H1 (cell line): ENCODE results near the gene UAP1. TPM values are rescaled to one million over a fixed set of nuclear protein-coding genes. Genes with fewer than 3 reads are reported as not detected.
A peak's percentile ranks its signal among the peaks of the same experiment; 100 is the strongest.

Source experiments
- CTCF ChIA-PET: fragments of 300-600 bp; sonication (Branson Sonifier 250); formaldehyde crosslinking; loops from one replicate; lab custom pipeline; 2021; ENCODE audit not compliant: partially characterized antibody; lab: Charles Lee
- POLR2A ChIA-PET: fragments of 300-600 bp; sonication (Branson Sonifier 250); formaldehyde crosslinking; loops from one replicate; lab custom pipeline; 2021; ENCODE audit warnings: inconsistent platforms; ENCODE audit not compliant: partially characterized antibody; lab: Charles Lee
- DNase-seq, 2 experiments: peaks; one replicate each; pipeline versions ENCODE4 v3.0.0 to v3.0.0-alpha.2; 2010 to 2022; ENCODE audit warnings: low spot score in 2 of 2, low read depth in 1 of 2, mixed read lengths in 1 of 2
- FAIRE-seq: peaks from 2 replicates; lab custom pipeline; 2011; peaks lifted over from hg19 to GRCh38; lab: Jason Lieb, UNC
- H2AFZ ChIP-seq: 2 replicates; pipeline ENCODE4 v1.8.1; 2012; ENCODE audit warnings: low read length, inconsistent platforms
- H2AK5ac ChIP-seq: 2 replicates; pipeline ENCODE4 v1.6.1; 2013; ENCODE audit warnings: low read depth, low read length
- H2BK120ac ChIP-seq: replicated peaks from 2 replicates; pipeline ENCODE3; 2013; ENCODE audit warnings: low read depth, low read length, inconsistent platforms
- H2BK12ac ChIP-seq: 2 replicates; pipeline ENCODE4 v1.6.1; 2013; ENCODE audit warnings: low read depth, low read length
- H2BK15ac ChIP-seq: 2 replicates; pipeline ENCODE4 v1.6.1; 2013; ENCODE audit warnings: low read length
- H2BK20ac ChIP-seq: 2 replicates; pipeline ENCODE4 v1.6.1; 2013; ENCODE audit warnings: low read length
- H2BK5ac ChIP-seq: 2 replicates; pipeline ENCODE4 v1.6.1; 2013; ENCODE audit warnings: low read depth, low read length
- H3K14ac ChIP-seq: 2 replicates; pipeline ENCODE4 v1.6.1; 2013; ENCODE audit warnings: inconsistent platforms; ENCODE audit not compliant: insufficient read length
- H3K18ac ChIP-seq: 2 replicates; pipeline ENCODE4 v1.6.1; 2013; ENCODE audit warnings: low read length; ENCODE audit errors: extremely low read depth
- H3K23ac ChIP-seq: 2 replicates; pipeline ENCODE4 v1.6.1; 2013; ENCODE audit warnings: inconsistent platforms; ENCODE audit not compliant: insufficient read length
- H3K23me2 ChIP-seq: 2 replicates; pipeline ENCODE4 v1.6.1; 2013; ENCODE audit warnings: low read depth, low read length
- H3K27ac ChIP-seq: 2 replicates; pipeline ENCODE4 v1.6.1; 2011; ENCODE audit warnings: low read depth, low read length, inconsistent platforms
- H3K27me3 ChIP-seq, 4 experiments: replicated peaks in 1 of 4; 1 replicate in 1 of 4; 2 replicates in 3 of 4; pipeline versions ENCODE4 v1.6.1 to v1.8.1; 2011 to 2013; ENCODE audit warnings: low read length in 3 of 4, mild to moderate bottlenecking in 3 of 4, inconsistent platforms in 2 of 4, mixed read lengths in 2 of 4, moderate library complexity in 1 of 4; ENCODE audit not compliant: control insufficient read depth in 3 of 4, insufficient read depth in 3 of 4; ENCODE audit errors: extremely low read depth in 1 of 4
- H3K36me3 ChIP-seq, 4 experiments: 2 replicates each; pipeline versions ENCODE4 v1.6.1 to v1.8.1; 2011 to 2013; ENCODE audit warnings: mild to moderate bottlenecking in 4 of 4, low read length in 3 of 4, moderate library complexity in 2 of 4, control low read depth in 1 of 4, inconsistent platforms in 1 of 4; ENCODE audit not compliant: insufficient read depth in 4 of 4, control insufficient read depth in 2 of 4
- H3K4ac ChIP-seq: replicated peaks from 2 replicates; pipeline ENCODE3; 2013; ENCODE audit warnings: low read length, low read depth, mixed read lengths, inconsistent platforms; ENCODE audit not compliant: insufficient read length
- H3K4me1 ChIP-seq, 4 experiments: replicated peaks in 1 of 4; 1 replicate in 1 of 4; 2 replicates in 3 of 4; pipeline versions ENCODE4 v1.6.1 to v1.8.1; 2011 to 2013; ENCODE audit warnings: low read length in 3 of 4, inconsistent platforms in 2 of 4, mixed read lengths in 1 of 4; ENCODE audit not compliant: insufficient read depth in 4 of 4, control insufficient read depth in 3 of 4
- H3K4me2 ChIP-seq, 2 experiments: 2 replicates each; pipeline versions ENCODE4 v1.6.1 to v1.8.1; 2011 to 2013; ENCODE audit warnings: low read depth in 2 of 2, low read length in 2 of 2, control low read depth in 1 of 2, inconsistent platforms in 1 of 2, mild to moderate bottlenecking in 1 of 2; ENCODE audit not compliant: insufficient read depth in 1 of 2
- H3K4me3 ChIP-seq, 4 experiments: fragments of 200-600, 300-600 bp in 1 of 4; sonication (generic), shearing (Covaris generic), sonication (Bioruptor Twin) in 1 of 4; 2 replicates each; pipeline versions ENCODE4 v1.5.1 to v1.8.1; 2011 to 2016; ENCODE audit warnings: low read length in 4 of 4, low read depth in 3 of 4, control low read depth in 2 of 4, inconsistent platforms in 2 of 4, mild to moderate bottlenecking in 2 of 4, mixed read lengths in 1 of 4, moderate library complexity in 1 of 4; ENCODE audit not compliant: insufficient read depth in 2 of 4; ENCODE audit errors: extremely low read depth in 1 of 4
- H3K56ac ChIP-seq: replicated peaks from 2 replicates; pipeline ENCODE3; 2013; ENCODE audit warnings: low read depth, mild to moderate bottlenecking, mixed read lengths, low read length, inconsistent platforms; ENCODE audit not compliant: insufficient read length
- H3K79me1 ChIP-seq: 2 replicates; pipeline ENCODE4 v1.6.1; 2013; ENCODE audit warnings: low read depth, low read length, control low read depth
- H3K79me2 ChIP-seq, 2 experiments: 2 replicates each; pipeline versions ENCODE4 v1.6.1 to v1.8.1; 2012 to 2013; ENCODE audit warnings: low read length in 2 of 2, mild to moderate bottlenecking in 2 of 2, inconsistent platforms in 1 of 2; ENCODE audit not compliant: insufficient read depth in 2 of 2, control insufficient read depth in 1 of 2
- H3K9ac ChIP-seq, 4 experiments: replicated peaks in 1 of 4; 1 replicate in 1 of 4; 2 replicates in 3 of 4; pipeline versions ENCODE4 v1.6.1 to v1.8.1; 2011 to 2013; ENCODE audit warnings: low read depth in 3 of 4, low read length in 3 of 4, control low read depth in 2 of 4, mild to moderate bottlenecking in 2 of 4, moderate library complexity in 2 of 4, inconsistent platforms in 1 of 4; ENCODE audit errors: extremely low read depth in 1 of 4
- H3K9me3 ChIP-seq, 2 experiments: 2 replicates each; pipeline versions ENCODE4 v1.6.1 to v1.8.1; 2012 to 2013; ENCODE audit warnings: mild to moderate bottlenecking in 2 of 2, moderate library complexity in 2 of 2, control low read depth in 1 of 2, inconsistent platforms in 1 of 2, low read depth in 1 of 2, low read length in 1 of 2, mixed read lengths in 1 of 2; ENCODE audit not compliant: insufficient read depth in 2 of 2
- H4K20me1 ChIP-seq, 2 experiments: replicated peaks in 1 of 2; 2 replicates each; pipeline versions ENCODE3 to v1.8.1; 2011 to 2013; ENCODE audit warnings: inconsistent platforms in 2 of 2, low read length in 2 of 2, mild to moderate bottlenecking in 1 of 2; ENCODE audit not compliant: insufficient read depth in 2 of 2, control insufficient read depth in 1 of 2
- H4K5ac ChIP-seq: 2 replicates; pipeline ENCODE4 v1.6.1; 2013; ENCODE audit warnings: low read length, low read depth, mixed read lengths, inconsistent platforms; ENCODE audit not compliant: insufficient read length
- H4K8ac ChIP-seq: 2 replicates; pipeline ENCODE4 v1.8.0; 2013; ENCODE audit warnings: mild to moderate bottlenecking, moderate library complexity, low read length, inconsistent platforms; ENCODE audit not compliant: insufficient read depth; ENCODE audit errors: extremely low read depth
- H4K91ac ChIP-seq: replicated peaks from 2 replicates; pipeline ENCODE3; 2013; ENCODE audit warnings: low read length, mixed read lengths, inconsistent platforms; ENCODE audit not compliant: insufficient read length
- ATF2 ChIP-seq: IDR thresholded peaks from 2 replicates; pipeline ENCODE4 v1.6.1; 2012; ENCODE audit warnings: low read length, inconsistent platforms
- CHD2 ChIP-seq: IDR thresholded peaks from 2 replicates; pipeline ENCODE4 v1.6.1; 2012; ENCODE audit warnings: low read length, improper control_type of control experiment
- CTBP2 ChIP-seq: IDR thresholded peaks from 2 replicates; pipeline ENCODE4 v1.7.0; 2011; ENCODE audit warnings: borderline replicate concordance, mild to moderate bottlenecking, moderate library complexity, mixed read lengths, low read length; ENCODE audit not compliant: insufficient read depth, insufficient read length
- GTF2F1 ChIP-seq: IDR thresholded peaks from 2 replicates; pipeline ENCODE4 v1.6.1; 2012; ENCODE audit warnings: low read depth, low read length, improper control_type of control experiment, borderline replicate concordance
- KDM1A ChIP-seq: fragments of 200-600, 300-600 bp; sonication (generic); IDR thresholded peaks from 2 replicates; pipeline ENCODE4 v1.7.1; 2016; ENCODE audit warnings: mild to moderate bottlenecking, low read length, borderline replicate concordance
- NRF1 ChIP-seq: IDR thresholded peaks from 2 replicates; pipeline ENCODE4 v1.6.1; 2011; ENCODE audit warnings: mild to moderate bottlenecking, low read depth, low read length, improper control_type of control experiment
- RFX5 ChIP-seq: IDR thresholded peaks from 2 replicates; pipeline ENCODE4 v1.6.1; 2011; ENCODE audit warnings: low read depth, low read length, improper control_type of control experiment, borderline replicate concordance
- YY1 ChIP-seq: IDR thresholded peaks from 2 replicates; pipeline ENCODE4 v1.6.1; 2011; ENCODE audit warnings: low read depth, mild to moderate bottlenecking, low read length
- ZNF274 ChIP-seq: IDR thresholded peaks from 2 replicates; pipeline ENCODE4 v1.7.0; 2012; ENCODE audit warnings: low read length, borderline replicate concordance; ENCODE audit errors: extremely low read depth
- whole genome bisulfite sequencing, 2 experiments: shearing (Covaris generic) in 1 of 2; methylation state at CpG; one replicate each; pipeline versions ENCODE4 v1.1.6 to v1.1.7; 2013 to 2015; ENCODE audit warnings: low lambda C conversion rate in 2 of 2, mixed read lengths in 2 of 2, inconsistent platforms in 1 of 2, low coverage in 1 of 2, missing lambda C conversion rate in 1 of 2; ENCODE audit not compliant: insufficient replicate concordance in 2 of 2, insufficient coverage in 1 of 2, insufficient read length in 1 of 2; ENCODE audit errors: extremely low coverage in 1 of 2, missing lambda C conversion rate in 1 of 2; 5-methylcytosine and 5-hydroxymethylcytosine counted together
- polyA plus RNA-seq, 7 experiments: library from polyadenylated mRNA; depleted of rRNA in 3 of 7; stranded (reverse) in 5 of 7; unstranded in 2 of 7; fragments of >200 nt in 5 of 7; fragments of 200-250 nt in 2 of 7; gene quantifications; 1 replicate in 5 of 7; 2 replicates in 1 of 7; 4 replicates in 1 of 7; pipeline versions ENCODE4 v1.2.1 to v1.2.3, GENCODE V29; 2011 to 2013; ENCODE audit warnings: missing spikeins in 2 of 7, mixed read lengths in 2 of 7
- total RNA-seq: library from RNA; stranded (reverse); fragmentation: NEBNext Ultra II Directional; extraction: Animal tissue kit (Norgen Biotek cat#: 25700); gene quantifications from 2 replicates; pipeline ENCODE4 v1.2.1, GENCODE V29; 2021
- TF ChIP-seq, protein P1 (sequence below): IDR thresholded peaks from 2 replicates; pipeline ENCODE4 v1.6.1; 2012; ENCODE audit warnings: inconsistent platforms

UAP1 gene
- total and polyA plus RNA-seq, 2 of the 8 experiments (the other 6 are each of a cell fraction or from before 2014, with no cell fraction given), result 9.4 to 32.9 TPM

DNA sequence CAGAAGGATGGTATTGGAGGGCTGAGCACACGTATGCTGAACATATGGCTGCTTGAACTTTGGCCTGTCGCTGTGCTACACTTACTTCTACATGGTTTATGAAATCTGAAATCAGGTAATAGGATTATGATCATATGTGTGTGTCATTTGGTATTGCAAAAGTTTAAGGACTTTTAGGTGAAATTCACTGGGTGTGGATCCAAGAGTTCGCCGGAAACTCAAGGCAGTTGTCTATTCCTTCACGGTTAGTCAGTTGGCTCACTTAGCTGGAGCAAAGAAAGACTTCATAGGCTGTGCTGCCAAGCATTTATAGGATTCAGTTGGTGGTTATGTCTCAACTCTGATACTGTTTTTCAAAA, 927 bp downstream of the UAP1 start:
- Histone ChIP-seq H3K18ac (no peak overlapping the region), H3K23me2 (peaks cover 5% of the 10 kb centered on the region; the same call in 1 of the 2 replicates), H3K9ac (peak overlapping the region in 1 of 4 experiments; percentile 28; a peak in 1 of 7 replicates), H3K27ac (no peak overlapping the region), H4K5ac (no peak overlapping the region), H3K4me3 (peak overlapping the region in 3 of 4 experiments; percentile 77 to 89 (median 82); a peak in 5 of 8 replicates), H3K27me3 (peaks cover 0 to 4% (median 0%) of the 10 kb centered on the region in 4 experiments; a peak in 1 of 7 replicates), H3K9me3 (no peaks in the 10 kb centered on the region), H3K4me2 (peak overlapping the region; percentile 88 to 93), H3K23ac (no peak overlapping the region), H2AFZ (no peak overlapping the region), H3K14ac (no peak overlapping the region), H2BK120ac (no peak overlapping the region), H4K91ac (no peak overlapping the region)
- no peak for FAIRE-seq
- POLR2A ChIA-PET, result interaction anchor here (2.0 kb wide), 1 partner anchor 9 kb away, joined by 6 read pairs; no protein-coding TSS in a partner anchor
- CTCF ChIA-PET, result no interaction called here
- TF ChIP-seq YY1, result no peak
- no peak for TF ChIP-seq CHD2
- TF ChIP-seq KDM1A, result no peak
- no peak for TF ChIP-seq NRF1
- no peak for TF ChIP-seq ATF2
- TF ChIP-seq ZNF274, result no peak
- no peak for TF ChIP-seq RFX5
- TF ChIP-seq, protein P1, sequence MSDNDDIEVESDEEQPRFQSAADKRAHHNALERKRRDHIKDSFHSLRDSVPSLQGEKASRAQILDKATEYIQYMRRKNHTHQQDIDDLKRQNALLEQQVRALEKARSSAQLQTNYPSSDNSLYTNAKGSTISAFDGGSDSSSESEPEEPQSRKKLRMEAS, result no peak
- no peak for TF ChIP-seq GTF2F1
- TF ChIP-seq CTBP2, result no peak
- TF ChIP-seq, all 59 proteins: peak for 0
- H3K4ac ChIP-seq, result no peak overlapping the region
- no peak overlapping the region for H2BK12ac ChIP-seq
- peaks cover 0 to 5% (median under 1%) of the 10 kb centered on the region in 4 experiments; a peak in 1 of 7 replicates for H3K4me1 ChIP-seq
- H2AK5ac ChIP-seq, result no peak overlapping the region
- peaks cover 0 to 23% of the 10 kb centered on the region in 2 experiments; a peak in 2 of 4 replicates for H3K79me2 ChIP-seq
- H3K56ac ChIP-seq, result no peak overlapping the region
- peaks cover 0 to 3% of the 10 kb centered on the region in 2 experiments for H4K20me1 ChIP-seq
- no peak for DNase-seq
- H2BK20ac ChIP-seq, result no peak overlapping the region
- no peaks in the 10 kb centered on the region for H3K36me3 ChIP-seq
- H2BK15ac ChIP-seq, result no peak overlapping the region
- H2BK5ac ChIP-seq, result no peak overlapping the region
- H4K8ac ChIP-seq, result no peak overlapping the region
- H3K79me1 ChIP-seq, result no peaks in the 10 kb centered on the region; the same call in none of the 2 replicates
- WGBS, 2 experiments, result 85% methylated on average over 5 of the region's 5 CpGs; no CpG with 5 or more reads in 1 of the 2 experiments
